ENCODE results near the gene PPP2R5C.

PPP2R5C gene

GRCh38 chr14:101884089-101884933 is 122.8 kb downstream of the PPP2R5C start:
- CTCF ChIA-PET: interaction anchor here (1.5 kb wide), 1 partner anchor 9 kb away, joined by 4 read pairs; no protein-coding TSS in a partner anchor
- TF ChIP-seq, protein P1, sequence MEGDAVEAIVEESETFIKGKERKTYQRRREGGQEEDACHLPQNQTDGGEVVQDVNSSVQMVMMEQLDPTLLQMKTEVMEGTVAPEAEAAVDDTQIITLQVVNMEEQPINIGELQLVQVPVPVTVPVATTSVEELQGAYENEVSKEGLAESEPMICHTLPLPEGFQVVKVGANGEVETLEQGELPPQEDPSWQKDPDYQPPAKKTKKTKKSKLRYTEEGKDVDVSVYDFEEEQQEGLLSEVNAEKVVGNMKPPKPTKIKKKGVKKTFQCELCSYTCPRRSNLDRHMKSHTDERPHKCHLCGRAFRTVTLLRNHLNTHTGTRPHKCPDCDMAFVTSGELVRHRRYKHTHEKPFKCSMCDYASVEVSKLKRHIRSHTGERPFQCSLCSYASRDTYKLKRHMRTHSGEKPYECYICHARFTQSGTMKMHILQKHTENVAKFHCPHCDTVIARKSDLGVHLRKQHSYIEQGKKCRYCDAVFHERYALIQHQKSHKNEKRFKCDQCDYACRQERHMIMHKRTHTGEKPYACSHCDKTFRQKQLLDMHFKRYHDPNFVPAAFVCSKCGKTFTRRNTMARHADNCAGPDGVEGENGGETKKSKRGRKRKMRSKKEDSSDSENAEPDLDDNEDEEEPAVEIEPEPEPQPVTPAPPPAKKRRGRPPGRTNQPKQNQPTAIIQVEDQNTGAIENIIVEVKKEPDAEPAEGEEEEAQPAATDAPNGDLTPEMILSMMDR (IDR thresholded peaks at IDR 0.05; ENCODE audit: control extremely low read depth, extremely low read depth, low read depth, missing control alignments): no peak
- no peak for DNase-seq (ENCODE audit: extremely low spot score)
- POLR2A ChIA-PET: no interaction called here

GRCh38 chr14:101884934-101885576 is 123.5 kb downstream of the PPP2R5C start:
- DNase-seq (ENCODE audit: extremely low spot score): no peak
- POLR2A ChIA-PET: no interaction called here
- TF ChIP-seq, protein P1 (IDR thresholded peaks at IDR 0.05; ENCODE audit: control extremely low read depth, extremely low read depth, low read depth, missing control alignments): no peak
- CTCF ChIA-PET: interaction anchor here (1.5 kb wide), 1 partner anchor 10 kb away, joined by 4 read pairs; no protein-coding TSS in a partner anchor

DNA sequence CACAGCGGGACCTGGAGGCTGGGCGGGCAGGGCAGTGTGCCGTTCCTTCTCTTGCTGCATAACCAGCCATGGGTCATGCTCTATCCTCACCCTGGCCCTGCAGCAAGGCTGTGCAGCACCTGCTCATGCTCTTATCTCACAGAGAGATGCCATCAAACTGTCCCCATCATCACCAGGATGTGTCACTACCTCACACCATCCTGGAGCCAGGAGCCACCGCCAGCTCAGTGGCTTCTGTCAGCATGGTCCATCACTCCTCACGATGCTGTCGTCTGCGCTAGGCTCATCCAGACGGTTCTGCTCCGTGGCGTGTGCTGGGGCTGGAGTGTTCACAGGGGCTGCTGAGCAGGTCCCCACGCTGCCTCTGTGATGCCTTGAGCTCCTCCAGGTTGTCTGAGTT is 125.7 kb downstream of the PPP2R5C start:
- POLR2A ChIA-PET: no interaction called here
- no peak for DNase-seq (ENCODE audit: extremely low spot score)
- CTCF ChIA-PET: interaction anchor here (0.9 to 1.0 kb wide), 2 partner anchors 9 to 44 kb away, joined by 3 read pairs; no protein-coding TSS in a partner anchor

DNA sequence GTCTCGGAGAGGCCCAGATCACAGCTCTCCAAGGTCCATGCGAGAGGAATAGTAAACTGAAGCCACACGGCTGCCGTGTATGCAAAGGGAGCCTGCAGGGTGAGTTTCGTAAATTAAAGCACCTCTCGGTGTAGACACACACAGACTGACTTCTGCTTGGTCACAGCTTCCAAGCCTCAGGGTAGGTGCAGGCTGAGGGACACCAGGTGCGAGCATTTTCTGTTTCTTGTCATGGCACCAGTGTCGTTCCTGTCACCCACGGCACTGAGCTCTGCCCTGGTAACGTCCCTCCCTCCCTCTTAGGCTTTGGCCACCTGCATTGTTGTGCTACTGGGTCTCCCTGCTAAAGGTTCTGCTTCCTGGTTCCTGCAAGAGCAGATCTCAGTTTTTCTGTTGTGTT is 126.7 kb downstream of the PPP2R5C start:
- ChIA-PET CTCF (interaction anchor here (1.0 kb wide), 1 partner anchor 181 kb away, joined by 3 read pairs; no protein-coding TSS in a partner anchor), POLR2A (no interaction called here)
- TF ChIP-seq, protein P1 (IDR thresholded peaks at IDR 0.05; ENCODE audit: control extremely low read depth, extremely low read depth, low read depth, missing control alignments): no peak
- DNase-seq (ENCODE audit: extremely low spot score): no peak

More for the DNA sequence above, 125.7 kb downstream of the PPP2R5C start:
- TF ChIP-seq, protein P1 (IDR thresholded peaks at IDR 0.05; ENCODE audit: control extremely low read depth, extremely low read depth, low read depth, missing control alignments): no peak

- ChIA-PET POLR2A (no interaction called here), CTCF (interaction anchor here (1.0 to 1.6 kb wide), 2 partner anchors 10 to 182 kb away, joined by 3 to 4 read pairs; no protein-coding TSS in a partner anchor)
- no peak for DNase-seq (ENCODE audit: extremely low spot score)
- TF ChIP-seq, protein P1 (IDR thresholded peaks at IDR 0.05; ENCODE audit: control extremely low read depth, extremely low read depth, low read depth, missing control alignments): no peak
Measured at GRCh38 chr14:101889366-101889765, 127.9 kb downstream of the PPP2R5C start.

GRCh38 chr14:101889898-101890297 is 128.4 kb downstream of the PPP2R5C start:
- ChIA-PET POLR2A (no interaction called here), CTCF (interaction anchor here (1.6 kb wide), 1 partner anchor 9 kb away, joined by 4 read pairs; no protein-coding TSS in a partner anchor)
- TF ChIP-seq, protein P1 (IDR thresholded peaks at IDR 0.05; ENCODE audit: control extremely low read depth, extremely low read depth, low read depth, missing control alignments): no peak
- no peak for DNase-seq (ENCODE audit: extremely low spot score)

All from GM10248 (cell line).